ENCODE data around the gene LYZ.

LYZ gene

DNA sequence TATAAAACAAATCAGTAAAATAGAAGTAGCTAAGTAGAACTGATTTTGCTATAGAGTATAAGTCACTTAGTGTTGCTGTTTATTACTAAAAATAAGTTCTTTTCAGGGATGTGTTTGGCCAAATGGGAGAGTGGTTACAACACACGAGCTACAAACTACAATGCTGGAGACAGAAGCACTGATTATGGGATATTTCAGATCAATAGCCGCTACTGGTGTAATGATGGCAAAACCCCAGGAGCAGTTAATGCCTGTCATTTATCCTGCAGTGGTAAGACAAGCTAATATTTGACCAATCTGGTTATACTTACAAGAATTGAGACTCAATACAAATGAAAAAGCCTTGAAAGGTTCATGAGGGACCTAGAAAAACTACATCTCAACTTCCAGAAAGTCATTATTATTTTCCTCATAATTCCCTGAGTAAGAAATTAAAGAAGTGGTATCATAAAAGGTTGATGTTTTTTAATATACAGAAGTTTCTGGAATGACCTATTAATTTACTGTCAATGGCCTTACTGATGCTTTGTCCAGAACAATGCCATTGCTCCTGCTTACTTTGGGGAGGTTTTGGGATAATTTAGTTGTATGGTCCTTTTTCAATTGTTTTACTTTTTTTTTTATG lies 1.9 kb downstream of the LYZ start:
- no peak for DNase-seq (ENCODE audit: low read depth)
- no peak overlapping the region for H3K4me3 ChIP-seq (ENCODE audit: low read length)

DNA sequence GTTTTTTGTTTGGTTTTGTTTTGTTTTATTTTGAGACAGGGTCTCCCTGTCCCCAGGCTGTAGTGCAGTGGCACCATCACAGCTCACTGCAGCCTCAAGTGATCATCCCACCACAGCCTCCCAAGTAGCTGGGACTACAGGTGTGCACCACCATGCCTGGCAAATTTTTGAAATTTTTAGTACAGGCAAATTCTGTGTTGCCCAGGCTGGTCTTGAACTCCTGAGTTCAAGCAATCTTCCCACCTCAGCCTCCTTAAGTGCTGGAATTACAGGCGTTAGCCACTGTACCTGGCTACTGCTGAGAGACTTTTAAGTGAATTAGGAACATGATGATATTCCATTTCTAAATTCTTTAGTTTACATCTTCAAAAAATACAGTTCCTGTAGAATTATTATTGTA lies 2.6 kb downstream of the LYZ start:
- H3K4me3 ChIP-seq (ENCODE audit: low read length), result no peak overlapping the region
- TF ChIP-seq CTCF (conservative IDR thresholded peaks at IDR 0.05; ENCODE audit: low read depth, low read length), result no peak
- DNase-seq (ENCODE audit: low read depth), result no peak

More for the DNA sequence above, 1.9 kb downstream of the LYZ start:
- no peak for TF ChIP-seq CTCF (conservative IDR thresholded peaks at IDR 0.05; ENCODE audit: low read depth, low read length)

DNA sequence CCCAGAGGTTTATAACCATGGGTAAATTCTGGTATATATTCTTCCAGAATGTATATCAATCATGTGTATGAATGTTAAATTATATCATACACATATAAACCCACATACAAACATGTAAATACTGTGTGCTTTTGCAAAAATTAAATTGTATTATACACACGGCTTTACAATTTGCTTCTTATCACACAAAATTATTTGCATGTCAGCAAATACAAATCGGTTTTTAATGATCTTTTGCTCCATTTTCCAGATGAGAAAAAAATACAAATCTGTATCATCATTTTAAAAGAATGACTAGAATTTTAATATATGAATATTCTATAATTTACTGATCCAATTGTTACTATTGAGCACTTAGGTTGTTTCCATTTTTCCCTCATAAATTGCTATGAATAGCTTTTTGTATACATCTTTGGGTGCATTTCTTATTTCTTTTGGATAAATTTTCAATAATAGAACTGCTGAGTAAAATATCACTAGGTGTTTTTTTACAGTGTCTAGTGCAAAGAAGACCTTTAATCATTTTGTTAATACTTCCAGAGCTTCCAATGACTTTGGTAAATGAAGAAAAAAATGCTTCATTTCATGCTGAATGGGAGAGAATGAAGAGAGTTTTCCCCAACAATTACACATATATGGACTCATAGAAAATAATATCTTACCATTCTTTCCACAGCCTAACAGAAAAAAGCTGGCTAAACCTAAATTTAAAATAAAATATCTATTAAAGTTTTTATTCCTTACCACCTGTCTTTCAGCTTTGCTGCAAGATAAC lies 3.5 kb downstream of the LYZ start:
- H3K4me3 ChIP-seq (ENCODE audit: low read length), result no peak overlapping the region
- no peak for DNase-seq (ENCODE audit: low read depth)
- no peak for TF ChIP-seq CTCF (conservative IDR thresholded peaks at IDR 0.05; ENCODE audit: low read depth, low read length)

GRCh38 chr12:69352904-69353303 lies 4.7 kb downstream of the LYZ start:
- TF ChIP-seq CTCF (conservative IDR thresholded peaks at IDR 0.05; ENCODE audit: low read depth, low read length), result no peak
- DNase-seq (ENCODE audit: low read depth), result no peak
- H3K4me3 ChIP-seq (ENCODE audit: low read length), result no peak overlapping the region

DNA sequence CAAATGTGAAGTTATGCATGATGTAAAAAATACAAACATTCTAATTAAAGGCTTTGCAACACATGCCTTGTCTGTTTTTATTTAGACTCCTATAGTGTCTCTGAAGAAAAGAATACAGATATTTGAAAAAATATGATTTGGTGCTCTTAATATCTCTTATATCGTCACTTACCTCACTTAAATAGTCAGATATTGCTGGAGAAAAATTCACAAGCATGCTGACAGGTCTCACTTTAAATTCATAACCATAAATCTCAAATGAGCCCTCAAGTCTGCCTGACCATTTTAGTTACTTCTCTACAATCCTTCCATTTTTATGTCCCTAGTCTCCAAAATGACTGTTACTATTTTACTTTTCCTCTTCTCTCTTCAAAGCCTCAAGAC lies 6.0 kb downstream of the LYZ start:
- no peak for DNase-seq (ENCODE audit: low read depth)
- H3K4me3 ChIP-seq (ENCODE audit: low read length), result no peak overlapping the region
- TF ChIP-seq CTCF (conservative IDR thresholded peaks at IDR 0.05; ENCODE audit: low read depth, low read length), result no peak

- DNase-seq (ENCODE audit: low read depth), result no peak
- no peak for TF ChIP-seq CTCF (conservative IDR thresholded peaks at IDR 0.05; ENCODE audit: low read depth, low read length)
- no peak overlapping the region for H3K4me3 ChIP-seq (ENCODE audit: low read length)
Observed at GRCh38 chr12:69354556-69355187, 6.5 kb downstream of the LYZ start.
